Femur (tissue), 1 donor: Measurements from ENCODE around the gene PLEK2.
"Not testable (repeated sequence)": the region's sequence is repeated elsewhere in the genome, so short reads cannot be mapped to it uniquely, and the experiment has no call there.

Experiments
- DNase-seq: peaks from one replicate; pipeline ENCODE4 v3.0.0-alpha.2; 2017

The PLEK2 gene

DNA sequence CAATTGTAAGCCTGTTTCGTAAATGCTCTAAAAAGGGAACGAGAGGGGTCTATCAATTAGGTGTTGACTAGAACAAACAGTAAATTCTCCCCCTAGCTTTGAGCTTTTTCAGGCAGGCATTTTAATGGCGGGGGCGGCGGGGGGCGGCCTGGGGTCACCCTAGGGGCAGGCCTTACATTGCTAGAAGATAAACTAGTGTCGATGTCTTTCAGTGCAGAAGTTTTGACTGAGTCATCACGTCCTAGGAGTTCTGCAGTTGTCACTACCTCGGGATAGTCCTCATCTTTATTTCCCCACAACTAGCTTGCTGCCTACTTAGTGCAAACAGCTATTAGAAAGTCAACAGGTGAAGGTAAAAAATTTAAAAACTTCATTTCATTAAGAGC lies 54.0 kb downstream of the PLEK2 start:
- DNase-seq, result no peak

- no peak for DNase-seq
These were observed 54.6 kb downstream of the PLEK2 start for GRCh38 chr14:67357186-67357968.

DNA sequence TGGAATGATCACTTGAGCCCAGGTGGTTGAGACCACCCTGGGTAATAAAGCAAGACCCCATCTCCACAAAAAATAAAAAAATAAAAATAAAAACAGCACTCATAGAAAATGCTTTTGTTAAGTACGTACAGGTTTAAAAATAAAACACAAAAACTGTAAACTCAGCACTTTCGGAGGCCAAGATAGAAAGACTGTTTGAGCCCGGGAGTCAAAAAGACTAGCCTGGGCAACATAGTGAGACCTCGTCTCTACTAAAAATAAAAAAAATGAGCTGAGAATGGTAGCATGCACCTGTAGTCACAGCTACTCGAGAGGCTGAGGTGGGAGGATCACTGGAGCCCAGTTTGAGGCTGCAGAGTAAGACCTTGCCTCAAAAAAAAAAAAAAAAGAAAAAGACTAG lies 59.9 kb downstream of the PLEK2 start:
- no peak for DNase-seq

DNA sequence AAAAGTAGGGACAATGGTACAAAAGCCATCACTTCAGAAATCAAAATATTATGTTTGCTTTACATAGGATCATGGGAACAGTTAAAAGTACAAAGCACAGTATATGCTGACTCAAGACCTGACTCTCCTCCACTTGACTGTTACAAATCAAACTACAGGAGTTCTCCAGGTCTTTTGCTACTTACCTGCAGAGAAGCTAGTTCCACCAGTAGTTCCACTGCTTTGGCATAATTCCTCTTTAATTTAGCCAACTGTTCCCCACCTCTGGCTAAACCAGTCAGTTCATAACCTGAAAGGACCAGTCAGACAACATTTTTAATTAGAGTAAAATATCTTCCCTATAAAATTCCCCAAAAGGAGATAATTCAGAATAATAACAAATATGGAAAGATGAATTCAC lies 66.4 kb downstream of the PLEK2 start:
- no peak for DNase-seq

DNA sequence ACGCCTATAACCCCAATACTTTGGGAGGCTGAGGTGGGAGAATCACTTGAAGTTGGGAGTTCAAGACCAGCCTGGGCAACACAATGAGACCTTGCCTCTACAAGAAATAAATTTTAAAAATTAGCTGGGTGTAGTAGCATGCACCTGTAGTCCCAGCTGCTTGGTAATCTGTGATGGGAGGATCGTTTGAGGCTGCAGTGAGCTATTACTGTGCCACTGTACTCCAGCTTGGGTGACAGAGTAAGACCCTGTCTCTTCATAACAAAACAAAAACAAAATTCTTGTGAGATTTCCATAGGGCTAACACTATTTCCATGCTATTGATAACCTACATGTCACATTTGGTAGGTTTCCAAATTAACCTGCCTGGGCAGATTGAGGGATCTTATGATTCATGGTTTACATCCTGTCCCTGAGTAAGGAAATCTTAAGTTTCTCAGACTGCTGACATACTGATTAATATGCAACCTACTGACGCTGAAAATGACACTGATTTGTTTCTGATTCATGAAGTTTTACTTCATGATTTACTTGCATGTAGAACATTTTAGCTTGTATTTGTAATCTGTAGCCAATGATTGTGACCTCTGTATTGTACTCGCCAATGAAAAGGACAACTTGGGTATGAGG lies 68.2 kb downstream of the PLEK2 start:
- no peak for DNase-seq

DNA sequence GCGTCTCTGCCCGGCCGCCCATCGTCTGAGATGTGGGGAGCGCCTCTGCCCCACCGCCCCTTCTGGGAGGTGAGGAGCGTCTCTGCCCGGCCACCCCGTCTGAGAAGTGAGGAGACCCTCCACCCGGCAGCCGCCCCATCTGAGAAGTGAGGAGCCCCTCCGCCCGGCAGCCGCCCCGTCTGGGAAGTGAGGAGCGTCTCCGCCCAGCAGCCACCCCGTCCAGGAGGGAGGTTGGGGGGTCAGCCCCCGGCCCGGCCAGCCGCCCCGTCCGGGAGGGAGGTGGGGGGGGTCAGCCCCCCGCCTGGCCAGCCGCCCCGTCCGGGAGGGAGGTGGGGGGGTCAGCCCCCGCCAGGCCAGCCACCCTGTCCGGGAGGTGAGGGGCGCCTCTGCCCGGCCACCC lies 70.7 kb downstream of the PLEK2 start:
- DNase-seq, result not testable (repeated sequence)
